ENCODE results near the gene CCDC74A. TPM values are rescaled to one million over a fixed set of nuclear protein-coding genes. Genes with fewer than 3 reads are reported as not detected.
A peak's percentile ranks its signal among the peaks of the same experiment; 100 is the strongest.
"Not testable (repeated sequence)": the region's sequence is repeated elsewhere in the genome, so short reads cannot be mapped to it uniquely, and the experiment has no call there.

Gene CCDC74A
- total and polyA plus RNA-seq, 4 donors, result 8.1 to 15.1 (median 11.4) TPM

DNA sequence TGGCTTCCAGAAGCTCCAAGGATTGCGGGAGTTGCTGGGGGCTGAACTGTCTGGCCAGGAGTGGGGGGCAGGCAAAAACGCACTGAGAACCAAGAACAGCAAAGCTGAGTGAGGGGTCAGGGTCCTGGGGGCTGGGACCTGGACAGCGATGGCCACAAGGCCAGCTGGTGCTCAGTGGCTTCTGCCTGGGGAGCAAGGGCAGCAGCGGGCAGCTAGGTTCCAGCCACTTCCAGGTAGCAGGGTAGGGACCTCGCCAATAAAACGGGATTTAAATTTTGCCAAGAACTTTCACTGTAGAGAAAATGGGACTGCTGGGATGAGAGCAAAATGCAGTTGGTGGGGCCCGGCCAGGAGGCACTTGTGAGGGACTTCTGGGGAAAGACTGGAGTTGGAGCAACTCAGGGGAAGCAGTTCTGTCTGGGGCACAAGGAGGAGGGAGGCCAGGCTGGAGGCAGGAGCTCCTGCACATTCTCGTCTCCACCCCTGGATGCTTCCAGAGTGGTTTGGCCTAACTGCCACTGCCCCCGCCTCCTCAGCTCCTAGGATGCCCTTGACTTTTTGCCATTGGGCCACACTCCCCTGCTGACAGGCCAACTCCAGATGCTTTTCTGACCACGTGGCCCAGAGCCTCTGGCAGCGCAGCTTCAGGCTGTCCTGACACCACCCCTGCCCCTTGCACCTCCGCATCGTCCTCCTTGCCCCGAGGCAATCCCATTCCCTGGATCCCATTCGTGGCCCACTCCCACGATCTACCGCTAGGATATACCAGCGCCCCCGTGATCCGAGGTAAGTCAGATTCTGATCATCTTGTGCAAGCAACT lies 5.5 kb upstream of the CCDC74A start:
- H3K27ac ChIP-seq (ENCODE audit: low read depth in 1 of 2, low read length in 1 of 2), result no peak overlapping the region
- no peak for ATAC-seq (ENCODE audit: insufficient read depth, low FRiP score)
- 87 to 91% methylated on average over 20 of the region's 20 CpGs for WGBS, 2 donors
- no peak overlapping the region for H3K9ac ChIP-seq (ENCODE audit: insufficient read depth in 1 of 2, low read length in 2 of 2)
- no peaks in the 10 kb centered on the region for H3K9me3 ChIP-seq (ENCODE audit: control insufficient read depth in 4 of 4, insufficient read depth in 3 of 4, low read length in 3 of 4)
- no peak for TF ChIP-seq CTCF (IDR thresholded peaks at IDR 0.05; ENCODE audit: control extremely low read depth, extremely low read depth)
- no peaks in the 10 kb centered on the region for H3K27me3 ChIP-seq (ENCODE audit: control insufficient read depth in 3 of 3, insufficient read depth in 3 of 3, low read length in 2 of 3)
- H3K4me1 ChIP-seq (ENCODE audit: control insufficient read depth in 5 of 5, insufficient read depth in 5 of 5, low read length in 5 of 5), result no peaks in the 10 kb centered on the region
- no peak overlapping the region for H3K4me3 ChIP-seq
- DNase-seq, result no peak
- H3K36me3 ChIP-seq (ENCODE audit: control insufficient read depth in 4 of 4, insufficient read depth in 4 of 4, low read length in 4 of 4), result peaks cover 0 to 25% (median 2%) of the 10 kb centered on the region in 4 donors

DNA sequence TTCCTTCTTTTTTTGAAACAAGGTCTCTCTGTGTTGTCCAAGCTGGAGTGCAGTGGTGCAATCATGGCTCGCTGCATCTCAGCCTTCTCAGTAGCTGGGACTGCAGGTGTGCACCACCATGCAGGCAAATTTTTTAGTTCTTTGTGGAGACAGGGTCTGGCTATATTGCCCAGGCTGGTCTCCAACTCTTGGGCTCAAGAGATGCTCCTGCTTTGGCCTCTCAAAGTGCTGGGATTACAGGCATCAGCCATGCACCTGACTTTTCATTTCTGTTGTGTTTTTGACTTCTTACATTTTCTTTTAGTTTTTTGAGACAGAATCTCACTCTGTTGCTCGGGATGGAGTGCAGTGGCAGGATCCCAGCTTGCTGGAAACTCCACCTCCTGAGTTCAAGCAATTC lies 2.4 kb upstream of the CCDC74A start:
- not testable (repeated sequence) for ATAC-seq (ENCODE audit: insufficient read depth, low FRiP score); H3K27ac ChIP-seq (ENCODE audit: low read depth in 1 of 2, low read length in 1 of 2); H3K4me3 ChIP-seq; H3K27me3 ChIP-seq (ENCODE audit: control insufficient read depth in 3 of 3, insufficient read depth in 3 of 3, low read length in 2 of 3); H3K36me3 ChIP-seq (ENCODE audit: control insufficient read depth in 4 of 4, insufficient read depth in 4 of 4, low read length in 4 of 4); H3K4me1 ChIP-seq (ENCODE audit: control insufficient read depth in 5 of 5, insufficient read depth in 5 of 5, low read length in 5 of 5); H3K9ac ChIP-seq (ENCODE audit: insufficient read depth in 1 of 2, low read length in 2 of 2); H3K9me3 ChIP-seq (ENCODE audit: control insufficient read depth in 4 of 4, insufficient read depth in 3 of 4, low read length in 3 of 4); DNase-seq
- WGBS, 2 donors, result 88 to 90% methylated on average over 2 of the region's 2 CpGs

DNA sequence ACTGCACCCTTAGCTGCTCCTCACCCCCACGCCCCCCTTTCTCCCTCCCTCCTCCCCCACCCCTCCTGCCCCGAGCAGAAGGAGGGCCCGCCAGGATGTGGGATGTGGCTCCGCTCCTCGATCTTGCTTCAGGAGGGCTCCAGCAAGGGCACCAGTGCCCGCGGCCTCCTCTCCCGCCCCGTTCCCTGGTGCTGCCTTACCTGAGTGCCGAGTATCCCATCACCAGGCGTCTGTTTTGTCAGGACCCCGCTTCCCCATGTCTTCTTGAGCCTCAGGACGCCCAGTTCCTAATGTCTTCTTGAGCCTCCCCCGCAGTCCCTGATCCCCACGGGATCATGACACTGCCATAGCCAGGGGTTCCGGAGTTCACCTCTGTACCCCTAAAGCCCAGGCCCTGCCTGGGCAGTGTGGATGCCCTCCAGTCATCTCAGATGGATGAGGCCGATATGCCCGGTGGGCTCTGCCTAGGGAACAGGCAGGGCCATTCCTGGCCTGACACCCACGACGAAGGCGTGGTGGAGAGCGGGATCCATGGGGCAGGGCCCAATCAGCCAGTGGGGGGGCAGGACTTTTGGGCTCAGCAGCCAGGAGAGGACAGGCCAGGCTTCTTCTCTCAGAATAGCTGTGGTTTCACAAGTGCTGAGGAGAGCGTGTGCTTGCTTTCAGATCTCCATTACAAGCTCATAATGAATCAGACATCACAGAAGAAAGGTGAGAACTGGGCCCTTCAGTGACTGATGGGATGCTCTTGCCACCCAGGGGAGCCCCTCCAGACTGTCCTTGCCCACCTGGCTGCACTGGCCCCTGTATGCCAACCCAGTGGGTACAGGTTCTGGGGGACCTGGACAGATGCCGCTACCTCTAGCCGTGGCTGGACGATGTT lies 1.5 kb downstream of the CCDC74A start:
- H3K4me1 ChIP-seq (ENCODE audit: control insufficient read depth in 5 of 5, insufficient read depth in 5 of 5, low read length in 5 of 5); H3K27me3 ChIP-seq (ENCODE audit: control insufficient read depth in 3 of 3, insufficient read depth in 3 of 3, low read length in 2 of 3); H3K9me3 ChIP-seq (ENCODE audit: control insufficient read depth in 4 of 4, insufficient read depth in 3 of 4, low read length in 3 of 4); H3K9ac ChIP-seq (ENCODE audit: insufficient read depth in 1 of 2, low read length in 2 of 2); ATAC-seq (ENCODE audit: insufficient read depth, low FRiP score); H3K27ac ChIP-seq (ENCODE audit: low read depth in 1 of 2, low read length in 1 of 2); H3K4me3 ChIP-seq; H3K36me3 ChIP-seq (ENCODE audit: control insufficient read depth in 4 of 4, insufficient read depth in 4 of 4, low read length in 4 of 4): not testable (repeated sequence)
- peak in 1 of 3 donors; percentile 24 for DNase-seq
- 63 to 71% methylated on average over 22 to 25 of the region's 26 CpGs for WGBS, 2 donors

DNA sequence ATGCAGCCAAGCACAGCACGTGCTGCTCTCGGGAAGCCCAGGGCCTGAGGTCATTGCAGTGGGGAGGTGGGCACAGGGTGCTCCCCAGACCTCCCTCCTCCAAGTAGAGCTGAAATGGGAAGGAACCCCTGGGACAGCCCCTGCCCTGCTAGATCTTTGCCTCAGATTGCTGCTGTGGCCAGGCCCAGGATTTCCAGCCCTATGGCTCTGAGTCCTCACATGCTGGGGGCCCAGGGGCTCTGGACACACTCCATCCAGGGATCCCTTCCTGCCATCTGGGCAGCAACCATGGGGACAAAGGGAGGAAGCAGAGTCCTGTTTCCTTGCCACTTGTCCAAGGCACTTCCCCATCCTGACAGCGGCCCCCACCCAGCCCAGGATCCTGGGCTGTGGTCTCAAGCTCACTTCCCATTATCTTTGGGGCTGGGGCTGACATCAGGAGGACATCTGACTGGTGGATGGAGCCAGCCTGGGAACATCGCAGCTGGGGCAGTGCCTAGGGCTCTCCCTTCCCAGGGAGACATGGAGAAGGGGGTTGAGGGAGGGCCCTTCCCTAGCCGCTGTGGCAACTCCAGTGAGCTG lies 2.3 kb downstream of the CCDC74A start:
- not testable (repeated sequence) for H3K27ac ChIP-seq (ENCODE audit: low read depth in 1 of 2, low read length in 1 of 2); H3K27me3 ChIP-seq (ENCODE audit: control insufficient read depth in 3 of 3, insufficient read depth in 3 of 3, low read length in 2 of 3); H3K9ac ChIP-seq (ENCODE audit: insufficient read depth in 1 of 2, low read length in 2 of 2); DNase-seq; H3K9me3 ChIP-seq (ENCODE audit: control insufficient read depth in 4 of 4, insufficient read depth in 3 of 4, low read length in 3 of 4); H3K4me3 ChIP-seq; H3K4me1 ChIP-seq (ENCODE audit: control insufficient read depth in 5 of 5, insufficient read depth in 5 of 5, low read length in 5 of 5); H3K36me3 ChIP-seq (ENCODE audit: control insufficient read depth in 4 of 4, insufficient read depth in 4 of 4, low read length in 4 of 4); ATAC-seq (ENCODE audit: insufficient read depth, low FRiP score)
- WGBS, 2 donors, result 83 to 88% methylated on average over 4 to 5 of the region's 5 CpGs

GRCh38 chr2:131530626-131531344 lies 3.1 kb downstream of the CCDC74A start:
- not testable (repeated sequence) for H3K4me3 ChIP-seq; DNase-seq; H3K27me3 ChIP-seq (ENCODE audit: control insufficient read depth in 3 of 3, insufficient read depth in 3 of 3, low read length in 2 of 3); H3K9ac ChIP-seq (ENCODE audit: insufficient read depth in 1 of 2, low read length in 2 of 2); H3K27ac ChIP-seq (ENCODE audit: low read depth in 1 of 2, low read length in 1 of 2); H3K36me3 ChIP-seq (ENCODE audit: control insufficient read depth in 4 of 4, insufficient read depth in 4 of 4, low read length in 4 of 4); H3K4me1 ChIP-seq (ENCODE audit: control insufficient read depth in 5 of 5, insufficient read depth in 5 of 5, low read length in 5 of 5); ATAC-seq (ENCODE audit: insufficient read depth, low FRiP score); H3K9me3 ChIP-seq (ENCODE audit: control insufficient read depth in 4 of 4, insufficient read depth in 3 of 4, low read length in 3 of 4)
- WGBS, 2 donors, result 81 to 85% methylated on average over 16 to 21 of the region's 22 CpGs

- not testable (repeated sequence) for H3K36me3 ChIP-seq (ENCODE audit: control insufficient read depth in 4 of 4, insufficient read depth in 4 of 4, low read length in 4 of 4); H3K9me3 ChIP-seq (ENCODE audit: control insufficient read depth in 4 of 4, insufficient read depth in 3 of 4, low read length in 3 of 4); H3K4me3 ChIP-seq; H3K9ac ChIP-seq (ENCODE audit: insufficient read depth in 1 of 2, low read length in 2 of 2); H3K27me3 ChIP-seq (ENCODE audit: control insufficient read depth in 3 of 3, insufficient read depth in 3 of 3, low read length in 2 of 3); H3K27ac ChIP-seq (ENCODE audit: low read depth in 1 of 2, low read length in 1 of 2); DNase-seq; ATAC-seq (ENCODE audit: insufficient read depth, low FRiP score); H3K4me1 ChIP-seq (ENCODE audit: control insufficient read depth in 5 of 5, insufficient read depth in 5 of 5, low read length in 5 of 5)
- 88 to 94% methylated on average over 6 to 9 of the region's 11 CpGs for WGBS, 2 donors
Measured at GRCh38 chr2:131531547-131532185, 4.0 kb downstream of the CCDC74A start.

All from lung (tissue), 12 donors.